GM12872 (cell line): ENCODE measurements around the gene DENND1A.

ENCODE experiments used
- CTCF ChIP-seq: IDR thresholded peaks from 3 replicates; pipeline ENCODE4 v1.5.1; 2011; ENCODE audit warnings: low read depth, mild to moderate bottlenecking, low read length, moderate library complexity; ENCODE audit not compliant: insufficient read depth

DENND1A gene

GRCh38 chr9:123965801-123966686 is 36.1 kb upstream of the DENND1A start:
- TF ChIP-seq CTCF, result no peak

- TF ChIP-seq CTCF, result no peak
Measured at GRCh38 chr9:123964761-123965160, 34.8 kb upstream of the DENND1A start.

- TF ChIP-seq CTCF, result no peak
Measured at GRCh38 chr9:123960965-123961364, 31.0 kb upstream of the DENND1A start.

- TF ChIP-seq CTCF, result peak; percentile 51; the same call in 1 of the 3 replicates
Measured at GRCh38 chr9:123960366-123960765, 30.4 kb upstream of the DENND1A start.

- no peak for TF ChIP-seq CTCF
Measured at GRCh38 chr9:123959787-123960186, 29.9 kb upstream of the DENND1A start.

GRCh38 chr9:123957731-123958130 is 27.8 kb upstream of the DENND1A start:
- no peak for TF ChIP-seq CTCF

- TF ChIP-seq CTCF, result no peak
Measured at GRCh38 chr9:123957168-123957721, 27.3 kb upstream of the DENND1A start.
